ENCODE data around the gene LAMA2.

DNA sequence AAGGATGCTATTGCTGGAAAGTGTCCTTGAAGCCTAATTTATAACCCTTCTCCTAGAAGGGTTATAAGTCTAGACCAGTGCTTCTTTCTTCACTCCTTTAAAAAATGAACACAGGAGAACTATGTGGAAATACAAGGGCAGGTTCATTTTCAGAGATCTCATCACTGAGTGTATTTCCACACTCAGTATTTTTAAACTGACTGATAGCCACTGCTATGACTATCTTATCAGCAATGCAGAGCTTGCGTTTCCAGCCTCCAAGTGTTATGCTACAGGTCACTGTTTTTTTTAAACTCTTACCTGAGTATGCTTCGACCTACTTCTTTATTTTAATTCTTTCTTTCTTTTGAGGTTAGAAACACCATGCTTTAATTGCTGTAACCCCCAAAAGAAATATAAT, 508.0 kb downstream of the LAMA2 start:
- TF ChIP-seq CTCF (IDR thresholded peaks at IDR 0.05), result no peak
- no peak for TF ChIP-seq POLR2A (IDR thresholded peaks at IDR 0.05)

All from right lobe of liver (tissue), 4 donors.